ENCODE data around the gene RGS14.
A peak's percentile ranks its signal among the peaks of the same experiment; 100 is the strongest.
"Not testable (repeated sequence)": the region's sequence is repeated elsewhere in the genome, so short reads cannot be mapped to it uniquely, and the experiment has no call there.

The RGS14 gene

DNA sequence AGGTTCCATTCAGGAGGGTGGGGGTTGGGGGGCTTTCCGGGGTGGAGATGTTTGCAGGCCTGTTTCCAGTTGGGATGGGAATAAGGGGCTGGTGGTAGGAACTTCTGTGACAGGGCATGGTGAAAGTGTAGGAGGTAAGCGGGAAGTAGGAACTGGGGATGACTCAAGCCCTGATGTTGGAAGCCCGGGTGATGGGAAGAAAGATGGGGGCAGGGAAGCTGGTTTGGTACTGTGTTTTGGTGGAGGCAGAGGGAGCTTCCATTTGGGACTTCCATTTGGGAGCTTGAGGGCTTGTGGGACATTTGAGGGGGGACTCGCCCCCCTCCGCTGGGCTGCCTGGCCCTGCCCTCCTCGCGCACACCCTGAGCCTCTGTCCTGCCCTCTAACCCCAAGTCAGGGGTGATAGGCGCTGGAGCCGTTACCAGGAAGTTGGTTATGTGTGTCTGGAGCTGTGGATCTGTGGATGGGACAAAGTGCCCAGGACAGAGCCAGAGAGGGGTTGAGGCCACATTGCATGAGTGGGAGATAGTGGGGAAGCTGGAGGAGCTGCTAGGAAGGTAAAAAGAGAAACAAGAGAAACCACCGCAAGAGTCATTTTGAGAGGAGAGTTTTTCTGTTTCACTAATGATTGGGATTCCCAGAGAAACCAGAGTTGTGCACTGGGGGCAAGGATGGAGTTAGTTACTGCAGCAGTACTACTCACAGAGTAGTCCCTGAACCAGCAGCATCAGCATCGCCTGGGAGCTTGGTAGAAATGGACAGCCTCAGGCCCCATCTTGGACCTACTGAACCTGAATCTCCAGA is 6.6 kb downstream of the RGS14 start:
- DNase-seq (ENCODE audit: low spot score) = peak; percentile 20

DNA sequence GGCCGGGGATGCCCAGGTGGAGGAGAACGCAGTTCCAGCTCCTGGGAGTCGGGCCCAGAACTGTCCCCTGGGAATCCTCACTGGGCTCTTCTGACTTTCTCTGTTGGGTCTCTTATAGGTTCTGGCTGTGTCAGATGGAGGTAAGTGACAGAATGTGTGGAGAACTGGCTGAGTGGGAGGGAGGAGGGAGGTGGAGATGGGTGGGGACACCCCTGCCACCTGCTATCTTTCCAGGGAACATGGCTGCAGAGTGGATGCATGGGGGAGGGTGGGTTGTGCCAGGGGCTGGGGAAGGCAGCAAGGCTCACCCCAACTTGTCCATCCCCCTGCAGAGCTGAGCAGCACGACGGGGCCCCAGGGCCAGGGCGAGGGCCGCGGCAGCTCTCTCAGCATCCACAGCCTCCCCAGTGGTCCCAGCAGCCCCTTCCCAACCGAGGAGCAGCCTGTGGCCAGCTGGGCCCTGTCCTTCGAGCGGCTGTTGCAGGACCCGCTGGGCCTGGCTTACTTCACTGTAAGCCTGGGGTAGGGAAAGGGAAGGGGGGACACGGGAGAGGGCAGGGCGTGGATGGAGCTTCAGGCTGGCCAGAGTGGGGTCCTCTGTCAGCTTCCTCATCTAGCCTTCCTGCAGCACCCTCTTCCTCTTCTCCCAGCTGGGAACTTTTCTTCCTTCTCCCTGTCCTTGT is 8.3 kb downstream of the RGS14 start:
- DNase-seq (ENCODE audit: low spot score) = no peak

DNA sequence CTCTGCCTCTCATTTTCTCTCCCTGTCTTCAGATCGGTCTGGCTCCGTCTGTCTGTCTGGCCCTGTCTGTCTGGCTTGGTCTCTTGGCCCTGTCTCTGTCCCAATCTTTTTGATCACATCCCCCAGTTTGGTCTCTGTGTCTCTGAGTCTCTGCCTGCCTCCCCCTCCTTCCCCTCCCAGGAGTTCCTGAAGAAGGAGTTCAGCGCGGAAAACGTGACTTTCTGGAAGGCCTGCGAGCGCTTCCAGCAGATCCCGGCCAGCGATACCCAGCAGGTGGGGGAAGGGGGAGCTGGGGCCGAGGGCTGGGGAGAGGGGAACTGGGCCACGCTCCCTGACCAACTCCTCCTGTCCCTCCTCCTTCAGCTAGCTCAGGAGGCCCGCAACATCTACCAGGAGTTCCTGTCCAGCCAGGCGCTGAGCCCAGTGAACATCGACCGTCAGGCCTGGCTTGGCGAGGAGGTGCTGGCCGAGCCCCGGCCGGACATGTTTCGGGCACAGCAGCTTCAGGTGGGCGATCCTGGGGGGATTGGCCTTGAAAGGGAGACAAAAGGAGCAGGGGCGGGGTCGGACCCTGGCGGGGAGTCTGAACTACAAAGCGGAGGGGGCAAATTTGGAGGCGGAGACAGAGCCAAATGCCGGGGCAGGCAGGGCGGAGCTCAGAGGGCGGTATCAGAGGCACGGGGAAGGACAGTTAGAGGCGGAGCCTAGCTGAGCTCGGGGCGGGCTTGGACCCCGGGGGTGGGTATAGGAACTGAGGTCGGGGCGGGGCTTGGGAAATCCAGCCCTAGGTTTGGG is 9.0 kb downstream of the RGS14 start:
- peak; percentile 89 for DNase-seq (ENCODE audit: low spot score)

DNA sequence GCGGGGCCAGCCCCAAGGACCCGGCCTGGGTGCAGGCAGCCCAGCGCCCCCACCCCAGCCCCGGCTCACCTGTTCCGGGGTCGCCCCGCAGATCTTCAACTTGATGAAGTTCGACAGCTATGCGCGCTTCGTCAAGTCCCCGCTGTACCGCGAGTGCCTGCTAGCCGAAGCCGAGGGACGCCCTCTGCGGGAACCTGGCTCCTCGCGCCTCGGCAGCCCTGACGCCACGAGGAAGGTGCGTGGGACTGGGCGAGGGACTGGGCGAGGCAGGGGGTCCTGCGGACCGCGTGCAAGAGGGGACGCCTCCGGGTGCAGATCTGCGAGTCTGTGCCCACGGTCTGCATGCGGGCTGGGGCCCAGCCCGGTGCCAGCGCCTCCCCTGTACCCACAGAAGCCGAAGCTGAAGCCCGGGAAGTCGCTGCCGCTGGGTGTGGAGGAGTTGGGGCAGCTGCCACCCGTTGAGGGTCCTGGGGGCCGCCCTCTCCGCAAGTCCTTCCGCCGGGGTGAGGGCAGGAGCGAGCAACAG is 9.7 kb downstream of the RGS14 start:
- DNase-seq (ENCODE audit: low spot score) = no peak

DNA sequence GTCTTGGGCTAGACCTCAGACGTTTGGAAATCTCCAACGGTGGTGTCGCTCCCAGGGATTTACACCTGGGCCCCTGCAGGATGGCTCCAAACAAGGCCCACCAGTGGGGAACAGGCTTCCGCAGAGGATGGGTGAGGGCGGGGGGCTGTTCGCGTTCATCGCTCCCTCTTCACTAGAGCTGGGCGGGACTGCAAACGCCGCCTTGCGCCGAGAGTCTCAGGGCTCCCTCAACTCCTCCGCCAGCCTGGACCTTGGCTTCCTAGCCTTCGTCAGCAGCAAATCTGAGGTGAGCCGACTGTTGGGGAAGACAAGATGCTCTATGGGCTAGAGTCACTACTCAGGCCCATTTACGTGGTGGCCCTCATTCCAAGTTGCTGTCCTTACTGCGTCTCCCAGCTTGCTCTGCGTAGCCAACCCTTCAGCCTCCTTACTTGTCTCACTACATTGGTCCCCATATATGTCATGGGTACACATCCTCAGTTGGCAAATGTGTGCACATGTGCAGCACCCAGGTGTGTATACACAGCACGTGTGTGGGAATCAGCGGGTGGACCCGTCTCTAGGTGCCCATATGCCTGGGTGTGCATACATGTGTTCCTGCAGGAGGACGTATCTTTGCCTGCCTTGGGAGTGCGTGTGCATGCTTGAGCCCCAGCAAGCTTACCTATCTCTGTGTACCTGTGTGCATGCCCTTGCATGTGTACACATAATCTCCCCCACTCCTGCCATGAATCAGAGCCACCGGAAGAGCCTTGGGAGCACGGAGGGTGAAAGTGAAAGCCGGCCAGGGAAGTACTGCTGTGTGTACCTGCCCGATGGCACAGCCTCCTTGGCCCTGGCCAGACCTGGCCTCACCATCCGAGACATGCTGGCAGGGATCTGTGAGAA is 10.5 kb downstream of the RGS14 start:
- DNase-seq (ENCODE audit: low spot score) = no peak

DNA sequence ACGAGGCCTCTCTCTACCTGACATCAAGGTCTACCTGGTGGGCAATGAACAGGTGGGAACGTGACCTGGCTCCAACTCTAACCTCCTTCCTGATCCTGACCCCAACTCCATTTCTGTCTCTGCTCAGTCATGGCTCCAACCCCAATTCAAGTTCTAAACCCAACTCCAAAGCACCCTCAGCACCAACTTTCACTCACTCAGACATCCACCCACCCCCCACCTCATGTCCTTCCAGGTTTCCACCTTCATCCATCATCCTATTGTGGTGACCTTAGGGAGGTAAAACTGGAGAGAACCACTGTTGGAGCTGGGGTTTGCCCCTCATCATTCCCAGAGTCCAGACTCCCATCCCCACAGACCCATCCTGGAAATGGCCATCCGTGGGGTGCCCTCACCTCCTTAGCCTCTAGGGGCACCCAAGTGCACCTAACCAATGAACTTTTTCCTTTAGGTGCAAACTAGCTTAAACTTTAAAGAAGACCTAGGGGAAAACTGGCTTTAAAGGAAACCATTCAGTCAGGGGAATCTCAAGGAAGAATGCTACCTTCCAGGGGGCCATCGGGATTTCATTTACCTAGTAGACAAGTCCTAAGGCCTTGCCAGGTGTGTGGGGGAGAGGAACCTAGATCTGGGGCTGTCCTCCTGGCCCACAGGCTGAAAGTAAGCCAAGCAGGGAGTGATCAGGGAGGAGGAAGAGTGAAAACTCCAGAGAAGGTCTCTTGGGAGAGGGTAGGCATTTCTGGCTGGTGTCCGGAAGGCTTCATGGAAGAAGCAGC is 11.3 kb downstream of the RGS14 start:
- DNase-seq (ENCODE audit: low spot score) = peak; percentile 47

DNA sequence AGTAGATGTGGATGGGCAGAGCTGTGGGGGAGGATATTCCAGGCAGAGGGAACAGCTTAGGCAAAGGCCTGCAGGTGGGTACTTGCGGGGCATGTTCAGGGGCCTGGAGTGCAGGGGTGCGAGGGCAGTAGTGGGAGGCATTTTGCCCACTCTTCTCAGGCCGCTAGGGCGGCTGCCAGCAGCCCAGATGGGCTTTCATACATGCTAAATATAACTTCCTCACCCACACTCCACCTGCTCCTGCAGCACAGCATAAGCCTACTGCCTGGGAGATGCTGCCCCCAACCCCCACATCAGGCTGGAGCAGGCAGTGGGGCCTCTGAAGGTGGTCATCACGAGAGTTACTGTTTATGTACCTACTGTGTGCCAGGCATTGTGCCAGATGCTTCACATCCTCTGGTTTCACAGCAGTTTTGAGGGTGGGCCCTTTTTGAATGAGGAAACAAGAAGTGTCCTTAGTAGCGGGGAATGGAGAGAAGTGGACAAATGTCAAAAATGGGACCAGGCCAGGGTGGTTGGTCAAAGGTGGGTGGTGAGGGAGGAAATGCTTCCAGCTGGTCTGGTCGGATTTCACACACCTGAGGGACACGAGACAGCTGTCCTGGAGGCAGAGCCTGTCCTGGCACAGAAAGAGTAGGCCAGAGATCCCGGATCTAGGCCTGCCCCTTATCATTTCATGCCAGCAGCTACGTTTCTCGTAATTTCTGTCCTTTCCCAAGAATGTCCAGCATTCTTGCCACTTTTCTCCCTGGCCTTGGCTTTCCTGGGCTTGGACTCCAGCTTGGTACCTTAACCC is 12.1 kb downstream of the RGS14 start:
- no peak for DNase-seq (ENCODE audit: low spot score)

DNA sequence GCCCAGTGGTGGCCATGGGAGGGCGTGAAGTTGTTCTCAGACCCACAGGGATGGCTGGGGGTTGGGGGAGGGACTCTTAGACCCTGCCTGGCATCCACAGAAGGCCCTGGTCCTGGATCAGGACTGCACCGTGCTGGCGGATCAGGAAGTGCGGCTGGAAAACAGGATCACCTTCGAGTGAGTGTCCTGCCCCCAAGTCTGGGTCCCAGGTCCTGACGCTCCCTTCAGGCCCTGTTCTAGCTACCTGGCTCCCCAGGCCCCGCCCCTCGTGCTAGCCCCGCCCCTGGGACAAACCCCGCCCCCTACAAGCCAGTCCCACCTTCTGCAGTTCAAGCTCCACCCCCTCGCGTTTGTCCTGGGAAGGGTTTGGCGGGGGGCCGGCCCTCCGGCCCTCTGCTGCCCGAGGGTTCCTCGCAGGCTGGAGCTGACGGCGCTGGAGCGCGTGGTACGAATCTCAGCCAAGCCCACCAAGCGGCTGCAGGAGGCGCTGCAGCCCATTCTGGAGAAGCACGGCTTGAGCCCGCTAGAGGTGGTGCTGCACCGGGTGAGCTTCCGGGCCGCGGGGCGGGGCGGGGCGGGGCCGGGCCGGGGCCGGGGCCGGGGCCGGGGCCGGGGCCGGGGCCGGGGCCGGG is 12.9 kb downstream of the RGS14 start:
- DNase-seq (ENCODE audit: low spot score) = peak; percentile 95

DNA sequence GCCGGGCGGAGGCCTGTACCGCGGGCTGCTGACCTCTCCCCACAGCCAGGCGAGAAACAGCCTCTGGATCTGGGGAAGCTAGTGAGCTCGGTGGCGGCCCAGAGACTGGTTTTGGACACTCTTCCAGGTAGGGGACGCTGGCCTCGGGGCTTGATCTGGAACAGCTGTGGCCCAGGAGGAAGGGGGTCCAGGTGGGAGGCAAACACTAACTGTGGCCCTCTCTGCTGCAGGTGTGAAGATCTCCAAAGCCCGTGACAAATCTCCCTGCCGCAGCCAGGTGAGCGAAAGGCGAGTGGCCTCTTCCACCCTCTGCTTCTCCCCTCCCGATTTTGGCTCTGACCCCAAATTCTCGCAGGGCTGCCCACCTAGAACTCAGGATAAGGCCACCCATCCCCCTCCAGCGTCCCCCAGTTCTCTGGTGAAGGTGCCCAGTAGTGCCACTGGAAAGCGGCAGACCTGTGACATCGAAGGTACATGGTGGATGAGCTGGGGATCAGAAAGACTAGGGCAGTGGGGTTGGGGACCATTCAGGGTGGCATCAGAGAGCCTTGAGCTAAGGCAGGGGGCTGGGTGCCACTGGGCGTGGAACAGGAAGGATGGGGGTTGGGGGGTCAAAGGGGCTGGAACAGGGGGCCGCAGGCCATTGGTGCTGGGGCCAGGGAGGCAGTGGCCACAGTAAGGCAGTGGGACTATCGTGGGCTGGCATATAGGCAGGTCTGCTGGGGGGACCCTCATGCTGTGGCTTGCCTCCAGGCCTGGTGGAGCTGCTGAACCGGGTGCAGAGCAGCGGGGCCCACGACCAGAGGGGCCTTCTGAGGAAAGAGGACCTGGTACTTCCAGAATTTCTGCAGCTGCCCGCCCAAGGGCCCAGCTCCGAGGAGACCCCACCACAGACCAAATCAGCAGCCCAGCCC is 13.7 kb downstream of the RGS14 start:
- DNase-seq (ENCODE audit: low spot score) = no peak

DNA sequence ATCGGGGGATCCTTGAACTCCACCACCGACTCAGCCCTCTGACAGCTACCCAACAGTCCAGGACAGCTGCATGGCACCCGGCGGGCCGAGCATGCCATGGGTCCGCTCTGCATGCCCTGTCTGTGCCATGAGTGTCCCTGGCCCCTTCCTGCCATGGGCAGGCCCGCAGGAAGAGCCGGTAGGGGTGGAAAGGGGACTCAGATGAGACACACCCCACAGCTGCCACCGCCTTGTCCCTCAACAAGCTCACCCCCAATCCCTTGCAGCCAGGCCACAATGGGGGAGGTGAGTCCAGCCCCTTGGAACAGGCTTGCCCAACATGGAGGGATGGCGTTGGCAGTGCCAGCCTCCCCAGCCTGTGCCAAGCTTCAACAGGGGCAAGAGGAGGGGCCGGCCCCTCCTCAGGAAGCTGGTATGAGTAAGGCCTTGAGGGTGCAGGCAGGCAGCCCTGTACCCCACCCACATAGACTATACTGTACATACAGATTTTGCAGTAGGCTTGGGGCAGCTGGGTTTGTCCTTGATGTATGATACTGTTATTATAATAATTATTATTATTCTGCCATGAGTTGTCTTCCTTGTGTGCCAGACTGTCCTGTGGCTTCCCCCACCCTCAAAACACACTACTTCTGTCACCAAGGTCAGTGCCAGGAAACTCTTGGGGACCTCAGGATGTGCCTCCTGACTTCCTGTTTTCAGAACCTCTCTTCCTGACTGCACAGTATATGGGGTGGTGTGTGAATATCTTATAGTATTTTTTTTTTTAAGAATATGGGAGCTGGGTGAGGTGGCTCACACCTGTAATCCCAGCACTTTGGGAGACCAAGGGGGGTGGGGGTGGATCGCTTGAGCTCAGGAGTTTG is 14.5 kb downstream of the RGS14 start:
- DNase-seq (ENCODE audit: low spot score) = no peak

DNA sequence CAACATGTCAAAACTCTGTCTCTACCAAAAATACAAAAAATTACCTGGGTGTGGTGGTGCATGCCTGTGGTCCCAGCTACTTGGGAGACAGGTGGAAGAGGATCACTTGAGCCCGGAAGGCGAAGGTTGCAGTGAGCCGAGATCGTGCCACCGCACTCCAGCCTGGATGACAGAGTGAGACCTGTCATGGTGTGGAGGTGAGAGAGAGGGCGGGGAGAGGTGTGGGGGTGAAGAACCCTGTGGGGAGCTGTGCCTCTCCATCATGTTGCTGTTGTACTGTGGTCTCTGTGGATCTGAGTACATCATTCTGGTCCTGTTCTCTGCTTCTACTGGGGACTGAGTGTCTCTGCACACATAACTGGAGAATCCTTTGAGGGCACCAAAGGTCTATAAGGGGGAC is 15.2 kb downstream of the RGS14 start:
- no peak for DNase-seq (ENCODE audit: low spot score)

DNA sequence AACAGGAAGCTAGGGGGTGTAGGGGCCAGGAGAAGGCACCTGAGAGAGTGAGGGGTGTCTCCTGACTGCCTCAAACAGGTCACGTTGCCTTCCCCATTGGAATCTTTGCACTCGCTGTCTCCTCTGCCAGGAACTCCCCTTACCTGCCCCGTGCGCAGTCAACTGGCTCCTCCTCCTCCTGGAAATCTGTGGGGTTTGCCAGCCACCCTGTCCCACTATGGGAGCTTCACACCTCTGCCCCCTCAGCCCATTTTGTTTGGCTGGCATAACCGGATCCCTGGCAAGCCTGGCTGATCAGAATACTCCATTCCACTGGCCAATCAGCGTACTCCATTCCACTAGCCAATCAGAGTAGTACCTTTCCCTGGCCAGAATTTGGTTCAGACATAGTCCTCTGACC is 16.1 kb downstream of the RGS14 start:
- no peak for DNase-seq (ENCODE audit: low spot score)

DNA sequence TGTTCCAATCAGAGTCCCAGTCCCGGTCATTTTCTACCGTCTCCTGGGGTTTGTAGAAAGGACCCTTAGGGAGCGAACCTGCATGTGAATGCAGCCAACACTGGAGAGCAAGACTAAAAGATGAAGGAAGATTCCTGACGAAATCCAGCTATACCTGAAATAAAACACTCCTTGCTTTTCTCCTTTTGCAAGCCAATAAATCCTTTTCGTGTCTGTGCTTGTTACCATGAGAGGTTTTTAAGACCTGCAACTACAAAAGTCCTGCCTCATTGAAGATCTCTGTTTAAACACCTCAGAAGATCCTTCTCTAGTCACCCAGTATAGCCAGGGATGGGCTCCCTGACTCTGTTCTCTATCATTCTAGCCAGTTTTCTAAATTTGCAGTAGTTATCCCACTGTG is 16.5 kb downstream of the RGS14 start:
- no peak for DNase-seq (ENCODE audit: low spot score)

DNA sequence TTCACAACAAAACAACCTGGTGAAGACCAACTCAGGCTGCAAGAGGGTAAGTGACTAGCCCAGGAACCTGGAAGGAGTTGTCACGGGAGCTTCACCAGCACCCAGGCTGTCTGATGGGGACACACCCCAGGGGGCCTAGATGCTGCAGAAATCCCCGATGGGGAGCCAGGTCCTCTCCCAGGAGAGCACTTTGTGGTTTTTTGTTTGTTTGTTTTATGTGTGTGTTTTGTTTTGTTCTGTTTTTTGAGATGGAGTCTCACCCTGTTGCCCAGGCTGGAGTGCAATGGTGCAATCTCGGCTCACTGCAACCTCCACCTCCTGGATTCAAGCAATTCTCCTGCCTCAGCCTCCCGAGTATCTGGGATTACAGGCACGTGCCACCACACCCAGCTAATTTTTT is 17.8 kb downstream of the RGS14 start:
- DNase-seq (ENCODE audit: low spot score) = not testable (repeated sequence)

DNA sequence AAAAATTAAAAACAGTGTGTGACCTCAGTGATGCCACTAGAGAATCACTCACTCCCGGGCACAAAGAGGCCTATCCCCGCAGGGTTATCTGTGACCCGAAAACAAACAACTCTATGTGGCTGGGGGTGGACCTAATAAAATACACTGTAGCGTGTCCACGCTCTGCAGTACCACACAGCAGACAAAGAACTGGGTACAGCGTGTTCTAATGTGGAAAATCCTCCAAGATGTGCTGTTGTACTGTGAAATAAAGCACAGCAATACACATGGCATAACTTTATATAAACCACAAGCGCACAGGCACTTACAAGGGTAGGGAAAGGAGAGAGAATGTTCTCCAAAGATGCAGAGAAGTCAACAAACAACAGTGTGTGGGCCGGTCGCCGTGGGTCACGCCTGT is 18.4 kb downstream of the RGS14 start:
- DNase-seq (ENCODE audit: low spot score) = no peak

DNA sequence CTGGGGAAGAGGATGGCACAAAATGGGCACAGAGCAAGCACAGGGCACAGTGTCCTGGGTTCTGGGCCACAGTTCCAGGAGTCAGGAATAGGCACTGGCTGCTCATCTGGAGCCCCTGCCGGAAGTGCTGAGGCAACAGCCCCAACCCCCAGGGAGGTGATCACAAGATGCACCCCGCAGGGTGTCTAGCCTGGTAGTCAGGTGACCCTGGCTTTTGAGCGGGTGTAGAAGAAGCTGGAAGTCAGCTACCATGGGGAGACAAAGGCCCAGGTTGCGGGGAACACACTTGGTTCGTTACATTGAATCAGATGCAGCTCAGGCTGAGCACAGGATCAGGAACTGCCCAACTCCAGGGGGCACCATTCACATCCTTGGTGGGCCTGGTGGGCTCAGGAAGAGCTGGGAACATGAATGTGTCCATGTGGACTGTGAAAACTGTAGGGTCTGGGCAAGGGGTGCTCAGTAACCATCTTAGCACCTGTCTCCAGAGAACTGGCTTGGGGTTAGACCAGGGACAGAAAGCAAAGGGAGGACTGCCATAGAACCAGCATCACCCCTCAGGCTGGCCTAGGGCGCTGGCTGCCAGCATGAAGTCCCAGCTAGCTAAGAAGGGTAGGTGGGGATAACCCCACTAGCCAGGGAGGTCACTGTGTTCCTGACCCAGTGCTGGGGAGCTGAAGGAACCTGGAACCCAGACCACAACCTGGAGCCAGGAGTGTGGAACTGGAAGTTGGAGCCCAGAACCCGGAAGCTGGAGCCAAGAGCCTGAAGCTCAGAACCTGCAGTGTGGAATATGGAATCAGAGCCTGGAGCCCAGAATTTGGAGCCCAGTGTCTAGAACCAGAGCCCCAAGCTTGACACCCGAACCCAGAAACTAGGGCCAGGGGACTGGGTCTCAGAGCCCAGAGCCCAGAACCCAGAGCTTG is 20.4 kb downstream of the RGS14 start:
- DNase-seq (ENCODE audit: low spot score) = no peak

Data from kidney tubule cell (primary cell).